Esophagus muscularis mucosa (tissue), 4 donors: Measurements from ENCODE around the gene PCSK4. TPM values are rescaled to one million over a fixed set of nuclear protein-coding genes. Genes with fewer than 3 reads are reported as not detected.
"Not testable (repeated sequence)": the region's sequence is repeated elsewhere in the genome, so short reads cannot be mapped to it uniquely, and the experiment has no call there.

Source experiments
- DNase-seq: peaks from one replicate; pipeline ENCODE4 v3.0.0-alpha.2; 2017; ENCODE audit errors: extremely low spot score
- H3K27ac ChIP-seq, 4 donors: fragments of 200-600 bp; sonication (generic); replicated peaks in 1 of 4; 1 replicate in 3 of 4; 2 replicates in 1 of 4; pipeline ENCODE4 v1.5.1; 2016 to 2019; ENCODE audit warnings: mild to moderate bottlenecking in 1 of 4
- H3K27me3 ChIP-seq, 4 donors: fragments of 200-600 bp; sonication (generic); one replicate each; pipeline versions ENCODE4 v1.5.1 to v1.6.0; 2016 to 2019
- H3K36me3 ChIP-seq, 4 donors: fragments of 200-600 bp; sonication (generic); one replicate each; pipeline ENCODE4 v1.5.1; 2016 to 2019
- H3K4me1 ChIP-seq, 4 donors: fragments of 200-600 bp; sonication (generic); one replicate each; pipeline ENCODE4 v1.5.1; 2016 to 2019
- H3K4me3 ChIP-seq, 4 donors: fragments of 200-600 bp; sonication (generic); 1 replicate in 2 of 4; 2 replicates in 2 of 4; pipeline ENCODE4 v1.5.1; 2016 to 2019; ENCODE audit warnings: mild to moderate bottlenecking in 4 of 4, moderate library complexity in 1 of 4
- H3K9me3 ChIP-seq, 4 donors: fragments of 200-600 bp; sonication (generic); 1 replicate in 3 of 4; 2 replicates in 1 of 4; pipeline ENCODE4 v1.5.1; 2016 to 2019
- EP300 ChIP-seq: sonication (generic); formaldehyde crosslinking; IDR thresholded peaks from one replicate; pipeline ENCODE4 v1.6.1; 2017; ENCODE audit warnings: antibody characterized with exemption
- POLR2A ChIP-seq: fragments of 450-650 bp; IDR thresholded peaks from one replicate; pipeline ENCODE4 v1.6.1; 2017; ENCODE audit warnings: antibody characterized with exemption, moderate library complexity, mild to moderate bottlenecking, low read depth
- POLR2AphosphoS5 ChIP-seq, 2 donors: sonication (generic); formaldehyde crosslinking; IDR thresholded peaks; one replicate each; pipeline ENCODE4 v1.6.1; 2017; ENCODE audit warnings: antibody characterized with exemption in 2 of 2
- WGBS: methylation state at CpG from one replicate; pipeline ENCODE4 v1.1.5; 2018; 5-methylcytosine and 5-hydroxymethylcytosine counted together
- intact Hi-C: fragments of 100-400 bp; cut with DNase I; formaldehyde crosslinking; loops from one replicate; pipeline ENCODE4 v1.15.1; 2023
- total RNA-seq, 4 donors: library from RNA; depleted of rRNA; stranded (reverse); fragments of >200 nt; gene quantifications; one replicate each; pipeline versions ENCODE4 v1.1.0 to v1.2.1, GENCODE V29; 2016
- TF ChIP-seq, protein P1 (sequence below), 3 experiments: fragments of 200-600 bp in 2 of 3; fragments of 450-650 bp in 1 of 3; sonication (generic) in 2 of 3; IDR thresholded peaks; one replicate each; pipeline ENCODE4 v1.5.1; 2017 to 2019; ENCODE audit warnings: antibody characterized with exemption in 3 of 3, mild to moderate bottlenecking in 2 of 3, moderate library complexity in 1 of 3

Gene PCSK4
- total RNA-seq, 4 donors from 2014 or later, result 1.9 to 5.4 (median 3.3) TPM

DNA sequence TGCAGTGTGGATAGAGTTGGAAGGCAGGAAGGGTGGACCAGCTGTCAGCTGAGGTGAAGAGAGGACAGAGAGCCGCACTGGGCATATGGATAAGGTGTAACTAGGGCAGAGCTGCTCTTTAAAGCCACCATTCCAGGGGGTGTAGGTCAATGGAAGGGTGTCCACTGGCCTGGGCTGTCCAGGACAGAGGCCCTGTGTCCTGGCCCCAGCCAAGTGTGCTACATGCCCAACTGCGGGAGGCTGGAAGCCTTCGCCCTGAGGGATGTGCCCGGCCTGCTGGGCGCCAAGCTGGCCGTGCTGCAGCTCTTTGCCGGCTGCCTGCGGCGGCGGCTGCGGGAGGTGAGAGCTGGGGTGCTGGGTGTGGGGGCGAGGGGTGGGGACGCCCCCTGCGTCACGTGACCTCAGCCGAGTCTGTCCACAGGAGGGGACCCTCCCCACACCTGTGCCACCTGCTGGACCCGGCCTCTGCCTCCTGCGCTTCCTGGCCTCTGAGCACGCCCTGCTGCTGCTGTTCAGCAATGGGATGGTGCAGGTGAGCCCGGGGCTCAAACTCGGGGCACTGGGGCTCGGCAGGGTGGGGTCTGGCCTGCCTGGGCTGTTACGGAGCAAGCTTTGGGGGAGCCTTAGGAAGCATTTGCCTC is 43.5 kb upstream of the PCSK4 start:
- H3K4me1 ChIP-seq, result peaks cover under 1 to 1% (median 1%) of the 10 kb centered on the region in 4 donors
- no peaks in the 10 kb centered on the region for H3K9me3 ChIP-seq
- H3K4me3 ChIP-seq, result no peak overlapping the region
- no peak overlapping the region for H3K27ac ChIP-seq
- WGBS, result 83% methylated on average over 17 of the region's 23 CpGs
- no peak for DNase-seq
- H3K36me3 ChIP-seq, result no peaks in the 10 kb centered on the region
- TF ChIP-seq, protein P1, sequence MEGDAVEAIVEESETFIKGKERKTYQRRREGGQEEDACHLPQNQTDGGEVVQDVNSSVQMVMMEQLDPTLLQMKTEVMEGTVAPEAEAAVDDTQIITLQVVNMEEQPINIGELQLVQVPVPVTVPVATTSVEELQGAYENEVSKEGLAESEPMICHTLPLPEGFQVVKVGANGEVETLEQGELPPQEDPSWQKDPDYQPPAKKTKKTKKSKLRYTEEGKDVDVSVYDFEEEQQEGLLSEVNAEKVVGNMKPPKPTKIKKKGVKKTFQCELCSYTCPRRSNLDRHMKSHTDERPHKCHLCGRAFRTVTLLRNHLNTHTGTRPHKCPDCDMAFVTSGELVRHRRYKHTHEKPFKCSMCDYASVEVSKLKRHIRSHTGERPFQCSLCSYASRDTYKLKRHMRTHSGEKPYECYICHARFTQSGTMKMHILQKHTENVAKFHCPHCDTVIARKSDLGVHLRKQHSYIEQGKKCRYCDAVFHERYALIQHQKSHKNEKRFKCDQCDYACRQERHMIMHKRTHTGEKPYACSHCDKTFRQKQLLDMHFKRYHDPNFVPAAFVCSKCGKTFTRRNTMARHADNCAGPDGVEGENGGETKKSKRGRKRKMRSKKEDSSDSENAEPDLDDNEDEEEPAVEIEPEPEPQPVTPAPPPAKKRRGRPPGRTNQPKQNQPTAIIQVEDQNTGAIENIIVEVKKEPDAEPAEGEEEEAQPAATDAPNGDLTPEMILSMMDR (IDR thresholded peaks at IDR 0.05), result no peak
- TF ChIP-seq EP300 (no peak), POLR2A (no peak), POLR2AphosphoS5 (IDR thresholded peaks at IDR 0.05) (no peak)
- H3K27me3 ChIP-seq, result peaks cover 0 to 61% (median 0%) of the 10 kb centered on the region in 4 donors
- intact Hi-C loops, result no loop called here

DNA sequence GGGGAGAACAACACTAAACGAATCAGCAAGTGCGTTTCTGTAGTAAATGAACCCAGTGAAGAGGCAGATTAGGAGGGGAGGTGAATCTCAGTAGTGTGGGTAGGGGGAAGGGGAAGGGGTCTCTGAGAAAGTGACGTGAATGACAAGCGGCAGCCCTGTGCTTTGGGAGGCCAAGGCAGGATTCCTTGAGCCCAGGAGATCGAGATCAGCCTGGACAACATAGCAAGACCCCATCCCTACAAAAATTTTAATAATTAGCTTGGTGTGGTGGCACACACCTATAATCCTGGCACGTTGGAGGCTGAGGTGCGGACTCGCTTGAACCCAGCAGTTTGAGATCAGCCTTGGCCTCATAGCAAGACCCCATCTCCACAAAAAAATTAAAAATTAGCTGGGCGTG is 41.9 kb upstream of the PCSK4 start:
- Histone ChIP-seq H3K9me3 (no peaks in the 10 kb centered on the region), H3K4me1 (no peaks in the 10 kb centered on the region), H3K27ac (no peak overlapping the region), H3K27me3 (peaks cover 0 to 63% (median 2%) of the 10 kb centered on the region in 4 donors), H3K36me3 (no peaks in the 10 kb centered on the region), H3K4me3 (no peak overlapping the region)
- intact Hi-C loops, result no loop called here
- TF ChIP-seq POLR2AphosphoS5 (IDR thresholded peaks at IDR 0.05) (no peak), POLR2A (no peak), EP300 (no peak)
- TF ChIP-seq, protein P1 (IDR thresholded peaks at IDR 0.05), result no peak
- WGBS, result 89% methylated on average over 9 of the region's 9 CpGs
- no peak for DNase-seq

DNA sequence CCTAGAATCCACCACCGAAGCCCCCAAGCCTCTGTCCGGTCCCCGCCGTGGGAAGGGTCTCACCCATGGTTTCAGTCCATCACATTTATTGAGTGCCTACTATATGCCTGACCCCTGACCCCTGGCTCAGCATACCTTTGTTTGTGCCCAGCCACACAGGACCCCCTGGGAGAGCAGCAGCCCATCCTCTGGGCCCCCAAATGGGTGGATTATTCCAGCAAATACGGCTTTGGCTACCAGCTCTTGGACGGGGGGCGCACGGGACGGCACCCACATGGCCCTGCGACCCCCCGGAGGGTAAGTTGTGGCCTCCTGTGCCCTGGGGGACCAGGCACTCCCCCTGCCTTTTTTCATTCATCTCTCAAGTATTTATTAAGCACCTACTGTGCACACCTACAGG is 41.4 kb upstream of the PCSK4 start:
- 84% methylated on average over 11 of the region's 11 CpGs for WGBS
- Histone ChIP-seq H3K9me3 (no peaks in the 10 kb centered on the region), H3K4me3 (no peak overlapping the region), H3K36me3 (no peaks in the 10 kb centered on the region), H3K4me1 (no peaks in the 10 kb centered on the region), H3K27ac (no peak overlapping the region), H3K27me3 (peaks cover 0 to 65% (median 6%) of the 10 kb centered on the region in 4 donors)
- TF ChIP-seq POLR2AphosphoS5 (IDR thresholded peaks at IDR 0.05) (no peak), EP300 (no peak)
- DNase-seq, result no peak
- intact Hi-C loops, result no loop called here

DNA sequence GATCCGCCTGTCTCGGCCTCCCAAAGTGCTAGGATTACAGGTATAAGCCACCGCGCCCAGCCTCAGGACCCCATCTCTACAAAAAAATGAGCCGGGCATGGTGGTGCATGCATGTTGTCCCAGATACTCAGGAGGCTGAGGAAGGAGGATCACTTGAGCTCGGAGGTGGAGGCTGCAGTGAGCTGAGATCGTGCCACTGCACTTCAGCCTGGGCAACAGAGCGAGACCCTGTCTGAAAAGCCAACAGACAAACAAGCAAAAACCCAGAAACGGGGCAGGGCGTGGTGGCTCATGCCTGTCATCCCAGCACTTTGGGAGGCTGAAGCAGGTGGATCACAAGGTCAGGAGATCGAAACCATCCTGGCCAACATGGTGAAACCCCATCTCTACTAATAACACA is 40.7 kb upstream of the PCSK4 start:
- DNase-seq, result not testable (repeated sequence)

DNA sequence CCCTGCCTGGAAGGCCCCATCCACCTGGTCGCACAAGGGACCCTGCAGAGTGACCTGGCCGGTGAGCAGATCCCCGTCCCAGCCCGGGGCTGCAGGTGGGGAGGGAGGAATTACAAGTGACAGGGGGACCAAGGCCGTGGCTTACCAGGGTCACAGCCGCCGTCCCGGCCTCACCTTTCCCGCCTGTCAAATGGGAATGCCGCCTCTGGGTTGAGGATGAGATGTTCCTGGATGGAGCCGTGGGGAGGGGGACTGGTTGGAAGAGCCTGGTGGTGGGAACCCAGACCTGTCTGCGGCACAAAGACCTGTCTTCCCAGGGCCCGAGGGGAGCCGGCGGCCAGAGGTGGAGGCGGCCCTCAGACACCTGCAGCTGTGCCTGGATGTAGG is 39.3 kb upstream of the PCSK4 start:
- TF ChIP-seq, protein P1 (IDR thresholded peaks at IDR 0.05), result no peak
- TF ChIP-seq POLR2AphosphoS5 (IDR thresholded peaks at IDR 0.05), result no peak
- no peak for TF ChIP-seq POLR2A
- no peak for TF ChIP-seq EP300
- no peak overlapping the region for H3K4me3 ChIP-seq
- no peaks in the 10 kb centered on the region for H3K9me3 ChIP-seq
- H3K36me3 ChIP-seq, result no peaks in the 10 kb centered on the region
- H3K4me1 ChIP-seq, result peaks cover 0 to 3% (median under 1%) of the 10 kb centered on the region in 4 donors
- H3K27me3 ChIP-seq, result peaks cover 0 to 87% (median 25%) of the 10 kb centered on the region in 4 donors
- 80% methylated on average over 1 of the region's 16 CpGs for WGBS
- no peak for DNase-seq
- intact Hi-C loops, result no loop called here
- H3K27ac ChIP-seq, result no peak overlapping the region

More for the DNA sequence above, 40.7 kb upstream of the PCSK4 start:
- 96% methylated on average over 11 of the region's 11 CpGs for WGBS
- H3K4me3 ChIP-seq, H3K4me1 ChIP-seq, H3K9me3 ChIP-seq, H3K36me3 ChIP-seq, H3K27ac ChIP-seq, intact Hi-C loops: not testable (repeated sequence)
- peaks cover 0 to 73% (median 12%) of the 10 kb centered on the region in 4 donors for H3K27me3 ChIP-seq
